Esophagus (tissue), 2 donors: ENCODE measurements around the gene BEAN1. TPM values are rescaled to one million over a fixed set of nuclear protein-coding genes. Genes with fewer than 3 reads are reported as not detected.
"Not testable (repeated sequence)": the region's sequence is repeated elsewhere in the genome, so short reads cannot be mapped to it uniquely, and the experiment has no call there.

Source experiments
- H3K27ac ChIP-seq, 2 donors: one replicate each; pipeline ENCODE4 v1.5.1; 2013; ENCODE audit warnings: low read depth in 2 of 2, mild to moderate bottlenecking in 2 of 2, inconsistent platforms in 1 of 2, low read length in 1 of 2, moderate library complexity in 1 of 2
- H3K27me3 ChIP-seq, 2 donors: one replicate each; pipeline ENCODE4 v1.6.1; 2013; ENCODE audit warnings: low read length in 2 of 2, control low read depth in 1 of 2, mild to moderate bottlenecking in 1 of 2; ENCODE audit not compliant: insufficient read depth in 2 of 2, control insufficient read depth in 1 of 2
- H3K36me3 ChIP-seq, 2 donors: one replicate each; pipeline ENCODE4 v1.6.1; 2013; ENCODE audit warnings: low read length in 1 of 2; ENCODE audit not compliant: control insufficient read depth in 2 of 2, insufficient read depth in 2 of 2
- H3K4me1 ChIP-seq, 2 donors: one replicate each; pipeline ENCODE4 v1.6.1; 2013; ENCODE audit warnings: low read length in 1 of 2; ENCODE audit not compliant: control insufficient read depth in 2 of 2, insufficient read depth in 2 of 2
- H3K4me3 ChIP-seq, 2 donors: one replicate each; pipeline ENCODE4 v1.5.1; 2013; ENCODE audit warnings: low read length in 2 of 2, mild to moderate bottlenecking in 2 of 2, low read depth in 1 of 2, moderate library complexity in 1 of 2
- H3K9me3 ChIP-seq, 2 donors: one replicate each; pipeline ENCODE4 v1.6.1; 2013; ENCODE audit warnings: mild to moderate bottlenecking in 2 of 2, low read depth in 1 of 2, low read length in 1 of 2, moderate library complexity in 1 of 2; ENCODE audit not compliant: control insufficient read depth in 2 of 2, insufficient read depth in 1 of 2
- WGBS, 2 donors: extraction: QIAGEN DNeasy Blood & Tissue Kit; methylation state at CpG; one replicate each; pipeline ENCODE4 v1.1.7; 2013; 5-methylcytosine and 5-hydroxymethylcytosine counted together
- polyA plus RNA-seq, 2 donors: library from polyadenylated mRNA; stranded (reverse); fragments of 200-250 nt; gene quantifications; one replicate each; pipeline ENCODE4 v1.2.3, GENCODE V29; 2013
- donor health status: healthy with polysubstance abuse.
- donor health status: Bipolar disorder and iron deficiency.

The BEAN1 gene
- polyA plus RNA-seq, 2 donors = 0.40 to 0.73 TPM

DNA sequence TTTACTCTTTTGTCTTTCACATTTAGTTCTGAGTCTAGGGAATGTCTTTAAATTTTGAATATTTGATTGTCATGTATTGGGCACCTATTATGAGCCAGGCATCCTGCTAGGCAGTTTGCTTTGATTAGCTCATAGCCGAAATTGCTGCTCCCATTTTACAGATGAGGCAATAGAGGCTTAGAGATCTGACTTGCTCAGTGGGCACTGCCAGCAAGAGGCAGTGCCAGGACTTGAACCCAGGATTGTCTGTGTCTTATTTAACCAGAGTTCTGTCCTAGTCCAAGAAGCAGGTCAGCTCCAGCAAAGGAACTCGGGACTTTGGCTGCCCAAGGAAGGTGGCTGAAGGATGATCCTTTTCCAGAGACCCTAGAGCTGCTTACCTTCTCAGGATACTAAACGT lies 24.5 kb downstream of the BEAN1 start:
- no peaks in the 10 kb centered on the region for H3K27me3 ChIP-seq
- no peaks in the 10 kb centered on the region for H3K9me3 ChIP-seq
- no peaks in the 10 kb centered on the region for H3K4me1 ChIP-seq
- WGBS, 2 donors = 86 to 89% methylated on average over 3 of the region's 3 CpGs
- H3K36me3 ChIP-seq = no peaks in the 10 kb centered on the region
- H3K4me3 ChIP-seq = no peak overlapping the region
- H3K27ac ChIP-seq = no peak overlapping the region

- H3K9me3 ChIP-seq, H3K27me3 ChIP-seq, H3K4me3 ChIP-seq, H3K4me1 ChIP-seq, H3K27ac ChIP-seq, H3K36me3 ChIP-seq: not testable (repeated sequence)
- whole genome bisulfite sequencing, 2 donors = 92 to 93% methylated on average over 1 of the region's 1 CpG
Observed at GRCh38 chr16:66453230-66453629, 26.1 kb downstream of the BEAN1 start.

DNA sequence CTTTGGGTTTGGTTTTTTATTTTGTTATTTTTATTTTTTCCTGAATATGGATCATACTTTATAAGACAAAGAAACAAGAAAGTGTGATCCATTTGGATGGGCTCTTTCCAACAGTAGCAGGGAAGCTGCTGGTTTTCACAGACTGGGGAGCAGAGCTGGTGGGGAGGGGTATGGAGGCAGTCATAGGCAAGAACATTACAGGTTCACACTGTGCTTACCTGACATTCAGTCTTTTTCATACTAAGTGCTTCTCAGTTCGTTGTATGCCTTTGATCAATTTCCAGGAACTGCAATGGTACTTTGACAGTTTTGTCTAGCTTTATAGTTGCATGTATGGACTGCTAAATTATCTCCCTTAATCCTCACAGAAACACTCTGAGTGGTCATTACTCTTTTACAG lies 27.7 kb downstream of the BEAN1 start:
- H3K36me3 ChIP-seq = no peaks in the 10 kb centered on the region
- H3K4me1 ChIP-seq = no peaks in the 10 kb centered on the region
- no peak overlapping the region for H3K27ac ChIP-seq
- H3K9me3 ChIP-seq = no peaks in the 10 kb centered on the region
- WGBS, 2 donors = 40% methylated on average over 1 of the region's 1 CpG
- no peak overlapping the region for H3K4me3 ChIP-seq
- H3K27me3 ChIP-seq = no peaks in the 10 kb centered on the region

- Histone ChIP-seq H3K27ac (no peak overlapping the region), H3K4me3 (no peak overlapping the region), H3K36me3 (no peaks in the 10 kb centered on the region), H3K4me1 (no peaks in the 10 kb centered on the region), H3K27me3 (peaks cover 0 to 2% of the 10 kb centered on the region in 2 donors), H3K9me3 (no peaks in the 10 kb centered on the region)
- 81 to 95% methylated on average over 1 of the region's 1 CpG for WGBS, 2 donors
Observed at GRCh38 chr16:66455970-66456369, 28.9 kb downstream of the BEAN1 start.

- Histone ChIP-seq H3K36me3 (no peaks in the 10 kb centered on the region), H3K4me1 (no peaks in the 10 kb centered on the region), H3K9me3 (no peaks in the 10 kb centered on the region), H3K4me3 (no peak overlapping the region), H3K27me3 (peaks cover 0 to 2% of the 10 kb centered on the region in 2 donors), H3K27ac (no peak overlapping the region)
- WGBS, 2 donors = 41 to 44% methylated on average over 4 of the region's 4 CpGs
Observed at GRCh38 chr16:66457888-66458287, 30.8 kb downstream of the BEAN1 start.

DNA sequence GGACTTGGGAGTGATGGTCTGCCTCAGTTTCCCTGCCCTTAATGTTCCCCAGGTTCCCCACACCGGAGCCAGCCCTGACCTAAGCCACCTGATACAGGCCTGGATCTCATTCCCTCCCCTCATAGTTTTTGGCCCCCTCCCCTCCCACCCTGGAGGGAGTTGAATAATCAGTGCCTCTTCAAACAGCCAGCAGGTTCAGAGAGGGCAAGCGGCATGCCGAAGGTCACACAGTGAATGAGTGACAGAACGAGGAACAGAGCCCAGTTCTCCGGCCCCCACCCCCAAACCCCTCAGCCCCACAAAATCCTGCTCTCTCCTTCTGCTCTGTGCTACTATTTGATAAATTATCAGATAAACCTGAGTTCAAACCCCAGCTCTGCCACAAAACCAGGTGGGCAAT lies 31.2 kb downstream of the BEAN1 start:
- H3K4me3 ChIP-seq = no peak overlapping the region
- H3K27me3 ChIP-seq = peaks cover 0 to 2% of the 10 kb centered on the region in 2 donors
- H3K27ac ChIP-seq = no peak overlapping the region
- no peaks in the 10 kb centered on the region for H3K9me3 ChIP-seq
- WGBS, 2 donors = 88 to 90% methylated on average over 5 of the region's 5 CpGs
- H3K36me3 ChIP-seq = no peaks in the 10 kb centered on the region
- no peaks in the 10 kb centered on the region for H3K4me1 ChIP-seq

- no peak overlapping the region for H3K27ac ChIP-seq
- no peak overlapping the region for H3K4me3 ChIP-seq
- peaks cover 0 to 2% of the 10 kb centered on the region in 2 donors for H3K27me3 ChIP-seq
- WGBS, 2 donors = 76 to 79% methylated on average over 7 of the region's 7 CpGs
- H3K4me1 ChIP-seq = no peaks in the 10 kb centered on the region
- H3K36me3 ChIP-seq = no peaks in the 10 kb centered on the region
- H3K9me3 ChIP-seq = no peaks in the 10 kb centered on the region
Observed at GRCh38 chr16:66458853-66459252, 31.8 kb downstream of the BEAN1 start.

DNA sequence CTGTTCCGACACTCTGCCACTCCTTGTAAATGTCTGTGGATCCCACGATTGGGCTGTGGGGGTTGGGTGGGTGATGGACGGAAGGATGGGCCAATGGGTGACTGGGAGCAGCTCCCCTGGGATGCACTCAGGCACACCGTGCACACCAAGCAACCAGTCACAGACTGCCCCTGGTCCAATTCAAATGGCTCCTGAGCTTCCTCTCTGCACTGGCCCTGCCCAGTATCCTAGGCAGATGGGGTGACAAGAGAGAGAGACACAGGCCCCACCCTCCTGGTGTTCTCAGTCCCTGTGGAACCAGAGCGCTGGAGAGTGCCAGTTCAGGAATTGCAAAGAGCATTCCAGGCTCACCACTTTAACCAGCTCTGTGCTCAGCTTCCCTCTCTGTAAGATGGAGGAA lies 32.8 kb downstream of the BEAN1 start:
- no peaks in the 10 kb centered on the region for H3K4me1 ChIP-seq
- no peaks in the 10 kb centered on the region for H3K36me3 ChIP-seq
- H3K27me3 ChIP-seq = peaks cover 0 to 2% of the 10 kb centered on the region in 2 donors
- H3K9me3 ChIP-seq = no peaks in the 10 kb centered on the region
- WGBS, 2 donors = 37 to 50% methylated on average over 5 of the region's 5 CpGs
- no peak overlapping the region for H3K4me3 ChIP-seq
- no peak overlapping the region for H3K27ac ChIP-seq

- Histone ChIP-seq H3K36me3 (no peaks in the 10 kb centered on the region), H3K9me3 (no peaks in the 10 kb centered on the region), H3K4me3 (no peak overlapping the region), H3K4me1 (no peaks in the 10 kb centered on the region), H3K27ac (no peak overlapping the region), H3K27me3 (peaks cover 0 to 2% of the 10 kb centered on the region in 2 donors)
- WGBS, 2 donors = 75 to 83% methylated on average over 1 of the region's 1 CpG
Observed at GRCh38 chr16:66460703-66461102, 33.6 kb downstream of the BEAN1 start.

GRCh38 chr16:66462912-66463311 lies 35.8 kb downstream of the BEAN1 start:
- WGBS, 2 donors = 41 to 50% methylated on average over 1 of the region's 1 CpG
- H3K27me3 ChIP-seq = peaks cover 0 to 2% of the 10 kb centered on the region in 2 donors
- H3K27ac ChIP-seq = no peak overlapping the region
- H3K9me3 ChIP-seq = no peaks in the 10 kb centered on the region
- no peak overlapping the region for H3K4me3 ChIP-seq
- no peaks in the 10 kb centered on the region for H3K36me3 ChIP-seq
- no peaks in the 10 kb centered on the region for H3K4me1 ChIP-seq
